ENCODE results near the gene AP3M1.
"Not testable (repeated sequence)": the region's sequence is repeated elsewhere in the genome, so short reads cannot be mapped to it uniquely, and the experiment has no call there.

The AP3M1 gene

DNA sequence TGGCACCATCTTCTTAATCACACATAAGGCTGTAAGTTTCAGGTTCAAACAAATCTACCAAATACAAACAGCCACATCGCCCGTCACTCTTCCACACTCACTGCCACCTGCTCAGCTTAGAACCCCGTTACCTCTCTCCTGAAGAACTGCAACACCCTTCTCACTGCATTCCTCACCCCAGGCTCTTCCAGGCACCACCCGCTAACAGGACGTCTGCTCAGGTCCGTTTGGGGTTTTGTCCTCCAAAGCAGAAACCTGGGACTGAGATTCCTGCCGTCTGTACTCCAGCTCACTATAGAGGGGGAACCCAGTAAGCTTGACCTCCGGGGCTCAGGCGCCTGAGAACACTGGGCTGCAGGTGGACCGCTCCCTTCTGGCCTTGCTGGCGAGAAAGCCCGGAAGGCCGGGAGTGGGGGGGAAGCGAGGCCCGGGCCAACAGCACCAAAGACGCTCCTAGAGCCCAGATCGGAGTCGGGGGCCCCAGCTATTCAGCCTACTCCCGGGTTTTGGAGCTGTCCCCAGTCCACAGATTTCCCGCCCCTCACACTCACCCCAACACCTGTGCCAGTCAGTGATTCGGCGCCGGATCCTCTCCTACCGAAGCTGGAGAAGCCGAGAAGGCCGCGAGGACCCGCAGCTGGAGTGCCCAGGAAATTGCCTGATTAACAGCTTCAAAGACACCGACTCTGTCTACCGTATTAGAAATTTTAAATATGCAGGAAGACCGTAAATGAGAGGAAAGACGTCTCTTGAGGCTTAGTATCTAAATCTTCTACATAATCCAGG, at the start of gene AP3M1:
AP3M1 (minus strand) TSS at position 625 of the 786 bp plus-strand sequence. CDS start 12,449 bp downstream, outside the sequence.
- DNase-seq (ENCODE audit: low read depth in 2 of 2) = peak; percentile 62 to 65

- DNase-seq (ENCODE audit: low read depth in 2 of 2) = no peak
These were observed 48.7 kb upstream of the AP3M1 start for GRCh38 chr10:74199315-74199714.

GRCh38 chr10:74194999-74195398, 44.4 kb upstream of the AP3M1 start:
- DNase-seq (ENCODE audit: low read depth in 2 of 2) = no peak

- DNase-seq (ENCODE audit: low read depth in 2 of 2) = no peak
These were observed 43.9 kb upstream of the AP3M1 start for GRCh38 chr10:74194545-74194944.

DNA sequence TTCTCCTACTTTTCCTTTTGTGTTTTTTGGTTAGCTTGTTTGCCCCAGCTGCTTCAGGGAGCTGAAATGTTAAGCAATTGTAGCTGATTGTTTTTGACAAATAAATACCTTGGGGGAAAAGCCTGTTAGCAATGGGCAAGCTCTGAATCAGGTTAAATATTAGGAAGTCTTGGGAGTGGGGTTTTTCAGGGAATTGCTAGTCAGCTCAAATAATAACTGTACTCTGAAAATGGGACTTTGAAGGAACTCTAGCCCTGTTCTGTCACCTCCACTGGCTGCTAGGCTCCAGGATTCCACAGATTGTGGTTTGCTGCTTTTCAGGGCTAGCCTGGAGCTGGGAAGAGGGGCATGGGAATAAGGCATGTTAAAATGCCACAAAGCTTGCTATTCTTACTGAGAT, 39.9 kb upstream of the AP3M1 start:
- DNase-seq (ENCODE audit: low read depth in 2 of 2) = no peak

GRCh38 chr10:74189999-74190421, 39.4 kb upstream of the AP3M1 start:
- DNase-seq (ENCODE audit: low read depth in 2 of 2) = no peak

- DNase-seq (ENCODE audit: low read depth in 2 of 2) = not testable (repeated sequence)
These were observed 38.0 kb upstream of the AP3M1 start for GRCh38 chr10:74188617-74189016.

- no peak for DNase-seq (ENCODE audit: low read depth in 2 of 2)
These were observed 36.6 kb upstream of the AP3M1 start for GRCh38 chr10:74187237-74187636.

- no peak for DNase-seq (ENCODE audit: low read depth in 2 of 2)
These were observed 36.0 kb upstream of the AP3M1 start for GRCh38 chr10:74186678-74187077.

DNA sequence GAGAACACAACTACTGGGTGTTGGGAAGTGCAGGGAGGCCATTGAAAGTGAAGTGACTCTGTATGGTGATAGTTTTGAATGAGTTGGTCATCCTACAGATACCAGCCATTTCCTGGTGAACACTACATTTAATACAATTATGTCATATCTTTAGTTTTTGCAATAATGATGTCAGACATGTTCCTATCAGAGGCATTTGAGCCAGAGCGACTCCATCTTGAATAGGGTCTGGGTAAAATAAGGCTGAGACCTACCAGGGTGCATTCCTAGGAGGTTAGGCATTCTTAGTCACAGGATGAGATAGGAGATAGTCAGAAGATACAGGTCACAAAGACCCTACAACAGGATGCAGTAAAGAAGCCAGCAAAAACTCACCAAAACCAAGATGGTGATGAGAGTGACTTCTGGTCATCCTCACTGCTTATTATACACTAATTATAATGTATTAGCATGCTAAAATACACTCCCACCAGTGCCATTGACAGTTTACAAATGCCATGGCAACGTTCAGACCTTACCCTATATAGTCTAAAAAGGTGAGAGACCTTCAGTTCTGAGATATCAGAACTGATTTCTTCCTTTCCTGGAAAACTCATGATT, 28.6 kb upstream of the AP3M1 start:
- no peak for DNase-seq (ENCODE audit: low read depth in 2 of 2)

- DNase-seq (ENCODE audit: low read depth in 2 of 2) = no peak
These were observed 27.6 kb upstream of the AP3M1 start for GRCh38 chr10:74178042-74178791.

DNA sequence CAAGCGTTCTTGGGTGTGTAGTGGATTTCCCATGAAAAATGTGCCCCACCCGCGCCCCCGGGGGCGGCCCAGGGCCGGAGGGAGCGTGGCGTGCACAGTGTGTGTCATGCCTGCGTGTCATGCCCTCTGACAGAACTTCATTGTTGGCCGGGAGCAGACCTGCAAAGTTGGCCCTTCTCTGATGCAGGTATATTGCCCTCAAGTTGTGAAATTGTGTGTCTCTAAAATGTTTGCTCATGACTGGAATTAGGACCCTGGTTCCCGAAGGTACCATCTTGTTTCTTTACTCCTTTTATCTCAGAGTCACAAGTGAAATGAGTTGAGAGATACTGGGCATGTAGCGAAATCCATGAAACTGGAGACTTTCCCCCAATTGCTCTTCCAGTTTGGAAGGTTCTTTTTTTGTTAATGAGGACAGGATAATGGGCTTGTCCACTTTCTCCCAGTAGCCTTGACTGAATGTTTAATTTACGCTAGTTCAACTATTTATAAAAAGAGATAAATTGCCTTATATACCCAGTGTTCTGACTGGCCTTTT, 26.6 kb upstream of the AP3M1 start:
- DNase-seq (ENCODE audit: low read depth in 2 of 2) = peak; percentile 21

DNA sequence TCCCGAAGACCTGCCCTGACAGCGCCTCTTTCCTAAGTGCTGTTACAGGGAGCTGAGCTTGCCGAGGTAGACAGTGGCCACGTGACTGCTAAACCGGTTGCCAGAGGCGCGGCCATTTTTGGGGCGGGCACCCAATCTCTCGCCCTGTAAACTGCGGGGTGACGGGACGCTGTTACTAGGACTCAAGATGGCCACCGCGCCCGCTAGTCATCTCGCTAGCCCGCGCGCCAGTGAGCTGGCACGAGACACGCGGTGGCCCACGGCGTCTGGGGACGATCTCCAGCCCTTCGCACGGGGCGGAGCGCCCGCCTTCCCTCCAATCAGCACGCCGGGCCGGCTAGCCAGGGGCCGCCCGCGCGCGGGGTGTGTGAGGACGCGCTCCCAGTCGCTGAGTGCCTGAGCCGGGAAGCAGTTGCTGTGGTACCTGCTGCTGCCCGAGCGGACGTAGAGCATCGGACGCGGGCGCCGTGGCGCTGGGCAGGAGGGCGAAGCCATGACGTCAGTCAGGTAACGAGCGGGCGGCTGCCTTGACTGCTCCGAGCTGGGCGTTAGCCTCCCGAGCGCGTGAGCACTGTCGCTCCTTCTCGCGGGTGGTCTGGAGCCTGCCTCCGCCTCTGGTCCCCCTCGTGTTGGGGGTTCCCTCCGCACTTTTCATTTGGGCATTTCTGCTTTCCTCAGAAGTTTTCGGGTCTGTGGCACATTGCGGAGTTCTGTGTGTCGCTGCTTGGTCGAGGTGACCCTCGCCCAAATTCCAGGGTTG, 25.9 kb upstream of the AP3M1 start:
- peak; percentile 95 to 97 for DNase-seq (ENCODE audit: low read depth in 2 of 2)

DNA sequence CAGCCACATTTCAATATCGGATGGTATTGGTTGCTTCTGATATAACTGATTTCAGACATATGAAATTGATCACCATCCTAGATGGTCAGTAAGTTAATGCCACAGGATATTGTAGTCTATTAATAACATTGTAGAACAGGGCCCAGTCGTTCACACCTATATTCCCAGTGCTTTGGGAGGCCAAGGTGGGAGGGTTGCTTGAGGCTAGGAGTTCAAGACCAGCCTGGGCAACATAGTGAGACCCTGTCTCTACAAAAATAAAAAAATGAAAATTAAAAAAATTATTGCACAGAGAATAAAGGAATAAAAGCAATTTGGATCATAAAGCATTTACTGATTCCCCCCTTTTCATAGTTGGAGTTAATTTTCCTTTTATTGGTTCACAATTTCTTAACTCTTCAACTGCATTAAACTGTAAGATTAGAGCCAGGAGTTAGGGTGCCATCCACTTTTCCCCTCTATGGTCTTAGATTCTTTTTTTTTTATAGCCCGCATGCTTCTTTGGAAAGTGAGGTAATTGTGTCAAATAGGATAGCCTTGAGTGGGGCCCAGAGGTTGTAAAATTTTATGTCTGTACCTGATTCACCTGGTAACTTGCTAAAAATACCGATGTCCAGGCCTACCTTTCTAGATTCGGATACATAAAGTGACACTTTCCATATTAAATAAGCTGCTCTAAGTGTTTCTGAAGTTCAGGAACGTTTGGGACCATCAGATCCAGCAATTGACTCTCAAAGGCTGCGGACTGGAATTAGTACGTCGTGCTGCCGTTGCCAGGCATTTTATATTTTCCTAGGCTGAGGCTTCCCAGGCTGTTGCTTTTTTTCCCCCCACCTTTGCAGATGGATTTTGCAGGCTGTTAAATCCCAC, 25.1 kb upstream of the AP3M1 start:
- no peak for DNase-seq (ENCODE audit: low read depth in 2 of 2)

GRCh38 chr10:74174521-74174920, 23.9 kb upstream of the AP3M1 start:
- DNase-seq (ENCODE audit: low read depth in 2 of 2) = no peak

GRCh38 chr10:74171625-74172024, 21.0 kb upstream of the AP3M1 start:
- DNase-seq (ENCODE audit: low read depth in 2 of 2) = no peak

GRCh38 chr10:74167443-74167842, 16.8 kb upstream of the AP3M1 start:
- DNase-seq (ENCODE audit: low read depth in 2 of 2) = no peak

DNA sequence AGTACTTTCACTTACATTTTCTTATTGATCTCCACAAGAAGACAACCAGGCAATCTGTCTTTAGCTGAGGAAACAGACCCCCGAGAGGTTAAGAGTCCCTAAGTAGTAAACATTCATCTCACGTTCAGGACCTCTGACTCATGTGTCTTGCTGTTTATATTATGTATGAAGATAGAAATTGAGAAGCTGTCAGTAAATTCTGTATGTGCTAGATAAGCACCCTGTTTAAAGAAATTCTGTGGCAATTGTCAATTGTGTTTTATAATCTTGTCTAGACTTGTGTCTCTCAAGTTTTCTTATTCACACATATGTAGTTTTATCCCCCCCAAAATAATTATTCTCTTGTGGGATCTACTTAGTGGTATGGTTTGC, 14.9 kb upstream of the AP3M1 start:
- no peak for DNase-seq (ENCODE audit: low read depth in 2 of 2)

DNA sequence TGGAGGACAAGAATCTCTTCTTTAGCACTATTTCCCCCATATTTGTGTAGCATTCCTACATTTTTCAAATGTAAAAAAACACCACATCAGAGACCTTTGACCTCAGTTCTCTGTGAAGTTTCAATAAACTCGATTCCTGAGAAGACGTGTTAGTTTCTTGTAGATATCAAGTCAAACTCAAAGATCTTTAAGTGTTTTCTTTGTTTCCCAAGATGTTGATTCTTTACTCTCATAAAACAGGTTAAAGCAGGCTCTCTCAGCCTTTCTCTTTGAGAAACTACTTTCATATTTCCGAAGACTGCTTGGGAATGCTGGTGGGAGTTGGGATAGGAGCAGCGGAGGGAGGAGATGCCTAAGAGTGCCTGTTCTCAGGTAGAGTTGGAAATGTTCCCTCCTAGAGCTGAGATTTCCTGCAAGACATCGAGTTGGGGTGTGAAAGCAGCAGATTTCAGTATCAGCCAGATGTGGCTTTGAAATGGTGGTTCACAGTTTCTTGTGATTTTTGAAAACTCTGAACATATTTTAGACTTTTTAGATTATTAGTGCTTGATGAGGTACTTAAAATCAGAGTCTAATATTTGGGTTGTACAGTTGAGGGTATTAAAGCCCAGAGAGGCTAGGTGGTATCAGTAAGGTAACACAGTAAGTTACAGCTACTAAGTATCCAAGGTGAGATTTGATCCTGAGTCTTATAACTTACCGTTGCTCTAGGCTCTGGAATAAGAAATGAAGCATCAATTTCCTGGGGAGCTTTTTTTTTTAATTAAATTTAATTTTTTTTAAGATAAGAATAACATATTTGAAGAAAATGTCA, 14.3 kb upstream of the AP3M1 start:
- DNase-seq (ENCODE audit: low read depth in 2 of 2) = no peak

Measured in stimulated activated CD8-positive, alpha-beta memory T cell treated with anti-CD3 and anti-CD28 coated beads, Interleukin-15, amount 100 ng/mL, for 48 hours (primary cell).